Brain microvascular endothelial cell (primary cell): ENCODE measurements around the gene TNFAIP8L3.
A peak's percentile ranks its signal among the peaks of the same experiment; 100 is the strongest.

ENCODE experiments used
- DNase-seq: peaks from one replicate; pipeline ENCODE4 v3.0.0-alpha.2; 2020
- H3K27ac ChIP-seq: fragments of 250-450 bp; sonication (Bioruptor Pico); 2 replicates; pipeline ENCODE4 v1.5.1; 2020; ENCODE audit warnings: mild to moderate bottlenecking, moderate library complexity
- H3K27me3 ChIP-seq: fragments of 250-450 bp; sonication (Bioruptor Pico); replicated peaks from 2 replicates; pipeline ENCODE4 v1.5.1; 2020; ENCODE audit warnings: mild to moderate bottlenecking
- H3K36me3 ChIP-seq: fragments of 250-450 bp; sonication (Bioruptor Pico); replicated peaks from 2 replicates; pipeline ENCODE4 v1.5.1; 2020; ENCODE audit warnings: mild to moderate bottlenecking
- H3K4me3 ChIP-seq: 2 replicates; pipeline ENCODE4 v1.5.1; 2011; ENCODE audit warnings: low read depth, mild to moderate bottlenecking, control low read depth, low read length, moderate library complexity
- CTCF ChIP-seq: IDR thresholded peaks from 2 replicates; pipeline ENCODE4 v1.5.1; 2011; ENCODE audit warnings: low read depth, mild to moderate bottlenecking, moderate library complexity, low read length, control low read depth, inconsistent platforms; ENCODE audit errors: missing control alignments
- in situ Hi-C: cut with HindIII; loops from 2 replicates; pipeline ENCODE4 v1.10.0; 2017; ENCODE audit warnings: low sequenced_read_pairs, low pct_ligation_motif_present

TNFAIP8L3 gene

GRCh38 chr15:51079226-51079625, 15.5 kb downstream of the TNFAIP8L3 start:
- no peak overlapping the region for H3K27ac ChIP-seq
- in situ Hi-C loops: no loop called here
- no peaks in the 10 kb centered on the region for H3K27me3 ChIP-seq
- no peak for TF ChIP-seq CTCF
- DNase-seq: no peak
- H3K36me3 ChIP-seq: no peaks in the 10 kb centered on the region
- H3K4me3 ChIP-seq: no peak overlapping the region

- TF ChIP-seq CTCF: no peak
- H3K4me3 ChIP-seq: peak overlapping the region; percentile 44
- no peaks in the 10 kb centered on the region for H3K27me3 ChIP-seq
- H3K27ac ChIP-seq: no peak overlapping the region
- in situ Hi-C loops: no loop called here
- no peaks in the 10 kb centered on the region for H3K36me3 ChIP-seq
- DNase-seq: peak; percentile 30
These were observed 17.2 kb downstream of the TNFAIP8L3 start for GRCh38 chr15:51077221-51078153.

GRCh38 chr15:51076524-51077220, 18.0 kb downstream of the TNFAIP8L3 start:
- no peak for DNase-seq
- Histone ChIP-seq H3K4me3 (no peak overlapping the region), H3K27me3 (no peaks in the 10 kb centered on the region), H3K27ac (no peak overlapping the region), H3K36me3 (no peaks in the 10 kb centered on the region)
- no peak for TF ChIP-seq CTCF
- in situ Hi-C loops: no loop called here

- Histone ChIP-seq H3K36me3 (no peaks in the 10 kb centered on the region), H3K27me3 (no peaks in the 10 kb centered on the region), H3K4me3 (no peak overlapping the region), H3K27ac (no peak overlapping the region)
- in situ Hi-C loops: no loop called here
- no peak for DNase-seq
- TF ChIP-seq CTCF: no peak
These were observed 18.7 kb downstream of the TNFAIP8L3 start for GRCh38 chr15:51075826-51076523.

GRCh38 chr15:51075364-51075763, 19.3 kb downstream of the TNFAIP8L3 start:
- H3K27me3 ChIP-seq: no peaks in the 10 kb centered on the region
- TF ChIP-seq CTCF: no peak
- in situ Hi-C loops: no loop called here
- no peak overlapping the region for H3K27ac ChIP-seq
- no peaks in the 10 kb centered on the region for H3K36me3 ChIP-seq
- no peak for DNase-seq
- H3K4me3 ChIP-seq: no peak overlapping the region
